DND-41 (cell line): ENCODE measurements around the gene DCUN1D2.

ENCODE experiments used
- ATAC-seq: fragments of 200-7000 bp; cut with Tn5 transposase; 3 replicates; pipeline ENCODE4 v1.9.1; 2021; ENCODE audit warnings: low read depth; ENCODE audit not compliant: insufficient read depth
- DNase-seq: peaks from one replicate; pipeline ENCODE4 v3.0.0-alpha.2; 2020
- H2AFZ ChIP-seq: 2 replicates; pipeline ENCODE4 v1.6.0; 2012; ENCODE audit warnings: low read depth, low read length
- H3K27ac ChIP-seq: 2 replicates; pipeline ENCODE4 v1.5.1; 2012; ENCODE audit warnings: low read length, inconsistent platforms
- H3K27me3 ChIP-seq: fragments of 200-600 bp; sonication (generic); 2 replicates; pipeline ENCODE4 v1.6.0; 2012; ENCODE audit warnings: low read length, mild to moderate bottlenecking, inconsistent platforms; ENCODE audit not compliant: insufficient read depth, poor library complexity
- H3K36me3 ChIP-seq: 2 replicates; pipeline ENCODE4 v1.5.1; 2012; ENCODE audit warnings: low read length, inconsistent platforms; ENCODE audit not compliant: insufficient read depth
- H3K4me1 ChIP-seq: 2 replicates; pipeline ENCODE4 v1.5.1; 2012; ENCODE audit warnings: mild to moderate bottlenecking, low read length; ENCODE audit not compliant: insufficient read depth
- H3K4me2 ChIP-seq: 2 replicates; pipeline ENCODE4 v1.6.0; 2012; ENCODE audit warnings: mild to moderate bottlenecking, moderate library complexity, low read length, inconsistent platforms; ENCODE audit not compliant: insufficient read depth
- H3K4me3 ChIP-seq, 2 experiments: fragments of 200-600 bp in 1 of 2; shearing (Covaris generic) in 1 of 2; 2 replicates each; pipeline ENCODE4 v1.5.1; 2012 to 2016; ENCODE audit warnings: inconsistent platforms in 2 of 2, low read length in 2 of 2, mild to moderate bottlenecking in 2 of 2, low read depth in 1 of 2, moderate library complexity in 1 of 2
- H3K79me2 ChIP-seq: 2 replicates; pipeline ENCODE4 v1.6.0; 2012; ENCODE audit warnings: low read length, inconsistent platforms; ENCODE audit not compliant: insufficient read depth
- H3K9ac ChIP-seq: 2 replicates; pipeline ENCODE4 v1.6.0; 2012; ENCODE audit warnings: low read depth, mild to moderate bottlenecking, inconsistent platforms, low read length, moderate library complexity
- H3K9me3 ChIP-seq: 2 replicates; pipeline ENCODE4 v1.5.1; 2012; ENCODE audit warnings: low read length, moderate library complexity, mild to moderate bottlenecking, inconsistent platforms; ENCODE audit not compliant: insufficient read depth, severe bottlenecking
- H4K20me1 ChIP-seq: 2 replicates; pipeline ENCODE4 v1.6.0; 2012; ENCODE audit warnings: low read length; ENCODE audit not compliant: insufficient read depth
- CTCF ChIP-seq: IDR thresholded peaks from 2 replicates; pipeline ENCODE4 v1.5.1; 2012; ENCODE audit warnings: borderline replicate concordance, low read length, moderate library complexity, mild to moderate bottlenecking; ENCODE audit not compliant: poor library complexity, severe bottlenecking; ENCODE audit errors: extremely low read depth
- EZH2 ChIP-seq: IDR thresholded peaks from 3 replicates; pipeline ENCODE4 v1.6.1; 2012; ENCODE audit warnings: borderline replicate concordance, low read depth, mild to moderate bottlenecking, moderate library complexity, low read length, inconsistent platforms; ENCODE audit not compliant: severe bottlenecking

The DCUN1D2 gene

DNA sequence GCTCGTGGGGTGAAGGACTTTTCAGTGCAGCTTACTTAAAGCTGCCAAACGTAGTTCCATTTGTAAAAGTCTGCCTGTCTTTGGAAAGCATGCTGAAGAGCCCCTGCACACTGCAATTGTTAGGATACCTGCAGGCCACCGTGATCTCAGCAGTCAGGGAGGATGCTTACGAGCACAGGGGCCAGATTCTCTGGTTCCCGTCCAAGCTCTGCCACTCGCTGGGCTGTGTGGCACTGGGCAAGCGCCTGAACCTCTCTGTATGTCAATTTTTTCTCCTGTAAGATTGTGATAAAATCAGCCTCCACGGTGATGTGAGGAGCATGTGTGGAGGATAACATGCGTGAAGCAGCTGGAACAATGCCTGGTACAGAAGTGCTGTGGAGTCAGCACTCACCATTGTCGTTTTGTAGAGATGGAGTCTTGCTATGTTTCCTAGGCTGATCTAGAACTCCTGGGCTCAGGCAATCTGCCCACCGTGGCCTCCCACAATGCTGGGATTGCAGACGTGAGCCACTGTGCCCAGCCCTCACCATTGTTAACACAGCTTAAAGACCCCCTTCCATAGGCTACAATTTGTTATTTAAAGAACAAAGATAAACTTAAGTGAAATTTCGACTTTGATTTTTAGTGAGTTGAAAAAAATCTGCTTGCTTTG lies 40.7 kb downstream of the DCUN1D2 start:
- Histone ChIP-seq H3K36me3 (peaks cover 3% of the 10 kb centered on the region; the same call in 1 of the 2 replicates), H3K9ac (no peak overlapping the region), H3K4me3 (no peak overlapping the region), H3K4me2 (no peak overlapping the region), H3K27me3 (no peaks in the 10 kb centered on the region), H3K79me2 (no peaks in the 10 kb centered on the region), H3K4me1 (peaks cover 20% of the 10 kb centered on the region), H3K27ac (no peak overlapping the region), H3K9me3 (no peaks in the 10 kb centered on the region), H4K20me1 (peaks cover 38% of the 10 kb centered on the region), H2AFZ (no peak overlapping the region)
- ATAC-seq (no peak), DNase-seq (no peak)
- no peak for TF ChIP-seq CTCF

DNA sequence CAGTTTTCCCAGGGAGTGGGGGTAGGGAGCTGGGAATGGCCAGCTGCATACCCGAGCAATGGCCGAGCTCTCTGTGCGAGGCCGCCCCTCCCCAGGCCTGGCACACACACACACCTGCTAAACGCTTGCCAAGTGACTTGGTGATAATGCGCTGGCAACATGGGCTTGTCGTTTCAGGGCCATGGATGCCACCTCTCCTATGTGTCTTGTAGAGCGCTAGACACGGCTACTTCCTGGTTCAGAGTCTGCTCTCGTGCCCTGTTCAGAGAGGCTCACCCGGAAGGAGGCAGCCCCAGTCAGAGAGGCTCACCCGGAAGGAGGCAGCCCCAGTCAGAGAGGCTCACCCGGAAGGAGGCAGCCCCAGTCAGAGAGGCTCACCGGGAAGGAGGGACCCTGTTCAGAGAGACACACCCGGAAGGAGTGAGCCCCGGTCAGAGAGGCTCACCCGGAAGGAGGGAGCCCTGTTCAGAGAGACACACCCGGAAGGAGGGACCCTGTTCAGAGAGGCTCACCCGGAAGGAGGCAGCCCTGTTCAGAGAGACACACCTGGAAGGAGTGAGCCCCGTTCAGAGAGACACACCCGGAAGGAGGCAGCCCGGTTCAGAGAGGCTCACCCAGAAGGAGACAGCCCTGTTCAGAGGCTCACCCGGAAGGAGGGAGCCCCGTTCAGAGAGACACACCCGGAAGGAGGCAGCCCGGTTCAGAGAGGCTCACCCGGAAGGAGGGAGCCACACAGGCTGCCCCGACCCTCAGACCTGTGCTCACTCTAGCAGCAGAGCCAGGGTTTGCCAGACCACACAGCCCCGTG lies 41.4 kb downstream of the DCUN1D2 start:
- Histone ChIP-seq H3K27me3 (no peaks in the 10 kb centered on the region), H3K36me3 (no peaks in the 10 kb centered on the region), H3K4me2 (no peak overlapping the region), H3K4me1 (peaks cover 21% of the 10 kb centered on the region), H3K4me3 (no peak overlapping the region), H3K9me3 (no peaks in the 10 kb centered on the region), H2AFZ (no peak overlapping the region), H3K79me2 (no peaks in the 10 kb centered on the region), H3K9ac (no peak overlapping the region), H3K27ac (no peak overlapping the region), H4K20me1 (peaks cover 37% of the 10 kb centered on the region)
- TF ChIP-seq EZH2 (no peak), CTCF (no peak)
- no peak for DNase-seq
- no peak for ATAC-seq

GRCh38 chr13:113448545-113448884 lies 42.0 kb downstream of the DCUN1D2 start:
- H3K79me2 ChIP-seq, result no peaks in the 10 kb centered on the region
- peaks cover 37% of the 10 kb centered on the region for H4K20me1 ChIP-seq
- ATAC-seq (no peak), DNase-seq (no peak)
- H3K4me1 ChIP-seq, result peaks cover 21% of the 10 kb centered on the region
- H3K27me3 ChIP-seq, result no peaks in the 10 kb centered on the region
- H3K4me3 ChIP-seq, result no peak overlapping the region
- no peaks in the 10 kb centered on the region for H3K9me3 ChIP-seq
- H2AFZ ChIP-seq, result no peak overlapping the region
- TF ChIP-seq EZH2, result no peak
- no peak for TF ChIP-seq CTCF
- H3K36me3 ChIP-seq, result no peaks in the 10 kb centered on the region
- H3K4me2 ChIP-seq, result no peak overlapping the region
- no peak overlapping the region for H3K27ac ChIP-seq
- H3K9ac ChIP-seq, result no peak overlapping the region
